HepG2 (cell line): ENCODE measurements around the gene TUBA4A. TPM values are rescaled to one million over a fixed set of nuclear protein-coding genes. Genes with fewer than 3 reads are reported as not detected.
A peak's percentile ranks its signal among the peaks of the same experiment; 100 is the strongest.

Experiments used
- AFF4 ChIP-seq: sonication (generic); formaldehyde crosslinking; IDR thresholded peaks from 2 replicates; pipeline ENCODE4 v1.4.0; 2020; ENCODE audit warnings: missing genetic modification reagents
- CCAR2 ChIP-seq: fragments of 200-400 bp; formaldehyde crosslinking; optimal IDR thresholded peaks from 2 replicates; pipeline ENCODE3; 2018; ENCODE audit warnings: low read depth, mild to moderate bottlenecking, low read length, moderate library complexity
- CREB1 ChIP-seq, 2 experiments: fragments of 450-650 bp in 1 of 2; IDR thresholded peaks; 2 replicates each; pipeline ENCODE4 v1.6.1; 2016 to 2017; ENCODE audit warnings: control low read depth in 1 of 2, mild to moderate bottlenecking in 1 of 2, missing compliant biosample characterization in 1 of 2, missing genetic modification characterization in 1 of 2
- EED ChIP-seq: sonication (generic); formaldehyde crosslinking; IDR thresholded peaks from 2 replicates; pipeline ENCODE4 v1.5.0; 2020; ENCODE audit warnings: mild to moderate bottlenecking, missing genetic modification reagents
- FLYWCH1 ChIP-seq: sonication (generic); formaldehyde crosslinking; IDR thresholded peaks from 2 replicates; pipeline ENCODE4 v1.8.1; 2023; ENCODE audit warnings: mild to moderate bottlenecking, missing genetic modification reagents
- HOXA9 ChIP-seq: sonication (generic); formaldehyde crosslinking; IDR thresholded peaks from 2 replicates; pipeline ENCODE4 v1.8.1; 2022; ENCODE audit warnings: missing genetic modification reagents, mild to moderate bottlenecking, moderate library complexity, borderline replicate concordance
- ISL2 ChIP-seq: sonication (generic); formaldehyde crosslinking; IDR thresholded peaks from 2 replicates; pipeline ENCODE4 v1.5.0; 2020; ENCODE audit warnings: missing genetic modification reagents
- NFATC3 ChIP-seq: sonication (generic); formaldehyde crosslinking; IDR thresholded peaks from 2 replicates; pipeline ENCODE4 v1.5.1; 2020; ENCODE audit warnings: mild to moderate bottlenecking, missing genetic modification reagents
- RELA ChIP-seq: sonication (generic); formaldehyde crosslinking; IDR thresholded peaks from 2 replicates; pipeline ENCODE4 v1.4.0; 2020; ENCODE audit warnings: missing genetic modification reagents
- SOX5 ChIP-seq: IDR thresholded peaks from 2 replicates; pipeline ENCODE4 v1.6.1; 2016; ENCODE audit warnings: borderline replicate concordance
- THAP7 ChIP-seq: sonication (generic); formaldehyde crosslinking; IDR thresholded peaks from 2 replicates; pipeline ENCODE4 v1.8.1; 2023; ENCODE audit warnings: mild to moderate bottlenecking, missing genetic modification reagents
- THRA ChIP-seq: sonication (generic); formaldehyde crosslinking; IDR thresholded peaks from 2 replicates; pipeline ENCODE4 v1.4.0; 2020; ENCODE audit warnings: missing genetic modification reagents, borderline replicate concordance
- TMF1 ChIP-seq: sonication (generic); formaldehyde crosslinking; IDR thresholded peaks from 2 replicates; pipeline ENCODE4 v1.8.1; 2022; ENCODE audit warnings: low read depth, missing genetic modification reagents
- TRIM24 ChIP-seq: sonication (generic); formaldehyde crosslinking; IDR thresholded peaks from 2 replicates; pipeline ENCODE4 v1.8.0; 2022; ENCODE audit warnings: mild to moderate bottlenecking, missing genetic modification reagents
- ZBTB39 ChIP-seq: sonication (generic); formaldehyde crosslinking; IDR thresholded peaks from 2 replicates; pipeline ENCODE4 v1.5.0; 2020; ENCODE audit warnings: missing genetic modification reagents
- ZNF20 ChIP-seq: sonication (generic); formaldehyde crosslinking; IDR thresholded peaks from 2 replicates; pipeline ENCODE4 v1.4.0; 2020; ENCODE audit warnings: mild to moderate bottlenecking, moderate library complexity, missing genetic modification reagents
- ZNF547 ChIP-seq: sonication (generic); formaldehyde crosslinking; IDR thresholded peaks from 2 replicates; pipeline ENCODE4 v1.5.1; 2020; ENCODE audit warnings: mild to moderate bottlenecking, missing genetic modification reagents
- ZNF724P ChIP-seq: sonication (generic); formaldehyde crosslinking; IDR thresholded peaks from 2 replicates; pipeline ENCODE4 v1.8.0; 2022; ENCODE audit warnings: missing genetic modification reagents, borderline replicate concordance
- ZNF878 ChIP-seq: sonication (generic); formaldehyde crosslinking; IDR thresholded peaks from 2 replicates; pipeline ENCODE4 v1.8.1; 2023; ENCODE audit warnings: mild to moderate bottlenecking, missing genetic modification reagents, moderate library complexity
- polyA plus RNA-seq, 8 experiments: library from polyadenylated mRNA; depleted of rRNA in 3 of 8; stranded (reverse) in 7 of 8; unstranded in 1 of 8; fragments of >200 nt; fragmentation: Illumina TruSeq in 4 of 8; extraction: Trizol in 4 of 8; gene quantifications; 2 replicates each; pipeline versions ENCODE4 v1.2.1 to v1.2.3, GENCODE V29; 2011 to 2016; ENCODE audit warnings: low read depth in 4 of 8, missing spikeins in 1 of 8, mixed read lengths in 1 of 8; ENCODE audit not compliant: insufficient read depth in 1 of 8
- total RNA-seq, 5 experiments: library from RNA; depleted of rRNA; stranded (reverse); fragments of >200 nt; fragmentation: Illumina TruSeq; extraction: Trizol; gene quantifications; 2 replicates each; pipeline ENCODE4 v1.2.3, GENCODE V29; 2016; ENCODE audit warnings: low read depth in 1 of 5

TUBA4A gene
- total and polyA plus RNA-seq, 2 of the 13 experiments (the other 11 are each of a cell fraction or from before 2014, with no cell fraction given), result 1.3 to 12.7 TPM

GRCh38 chr2:219206328-219207133 lies 47.2 kb downstream of the TUBA4A start, which contains the start of gene ZFAND2B (continued):
- no peak for TF ChIP-seq ZBTB39 (CRISPR knock-in tag)
- 0 out of 2 replicates have a peak, but pooled peaks have one; percentile 40 for TF ChIP-seq HOXA9 (CRISPR knock-in tag)
- 0 out of 2 replicates have a peak, but pooled peaks have one; percentile 82 for TF ChIP-seq AFF4
- TF ChIP-seq EED (CRISPR knock-in tag), result no peak
- TF ChIP-seq ISL2 (CRISPR knock-in tag), result 0 out of 2 replicates have a peak, but pooled peaks have one; percentile 15
- TF ChIP-seq ZNF20, result no peak
- 0 out of 2 replicates have a peak, but pooled peaks have one; percentile 12 for TF ChIP-seq NFATC3 (CRISPR knock-in tag)
- no peak for TF ChIP-seq SOX5 (CRISPR knock-in tag)
- TF ChIP-seq TMF1 (CRISPR knock-in tag), result peak; percentile 87
- TF ChIP-seq CREB1 (IDR thresholded peaks at IDR 0.05), result peak; percentile 97
- no peak for TF ChIP-seq CREB1 (CRISPR knock-in tag; IDR thresholded peaks at IDR 0.05)
- TF ChIP-seq FLYWCH1, result no peak
- no peak for TF ChIP-seq TRIM24 (CRISPR knock-in tag)
- TF ChIP-seq ZNF724P, result peak; percentile 99
- TF ChIP-seq CCAR2, result no peak
- TF ChIP-seq ZNF547 (CRISPR knock-in tag), result peak; percentile 95
- TF ChIP-seq THAP7 (CRISPR knock-in tag), result peak; percentile 87; the same call in 1 of the 2 replicates
- TF ChIP-seq ZNF878 (CRISPR knock-in tag), result no peak
- TF ChIP-seq RELA (CRISPR knock-in tag), result peak; percentile 76; the same call in 1 of the 2 replicates
- TF ChIP-seq THRA (CRISPR knock-in tag), result 0 out of 2 replicates have a peak, but pooled peaks have one; percentile 9
